Epithelial cell of prostate (primary cell): ENCODE data around the gene GON7.
"Not testable (repeated sequence)": the region's sequence is repeated elsewhere in the genome, so short reads cannot be mapped to it uniquely, and the experiment has no call there.

ENCODE experiments used
- DNase-seq: peaks from one replicate; pipeline ENCODE4 v3.0.0-alpha.2; 2011; ENCODE audit warnings: low read depth, low spot score
- H3K27ac ChIP-seq: fragments of 450-650 bp; 2 replicates; pipeline ENCODE4 v1.5.1; 2017; ENCODE audit warnings: mild to moderate bottlenecking

Gene GON7, protein sequence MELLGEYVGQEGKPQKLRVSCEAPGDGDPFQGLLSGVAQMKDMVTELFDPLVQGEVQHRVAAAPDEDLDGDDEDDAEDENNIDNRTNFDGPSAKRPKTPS

DNA sequence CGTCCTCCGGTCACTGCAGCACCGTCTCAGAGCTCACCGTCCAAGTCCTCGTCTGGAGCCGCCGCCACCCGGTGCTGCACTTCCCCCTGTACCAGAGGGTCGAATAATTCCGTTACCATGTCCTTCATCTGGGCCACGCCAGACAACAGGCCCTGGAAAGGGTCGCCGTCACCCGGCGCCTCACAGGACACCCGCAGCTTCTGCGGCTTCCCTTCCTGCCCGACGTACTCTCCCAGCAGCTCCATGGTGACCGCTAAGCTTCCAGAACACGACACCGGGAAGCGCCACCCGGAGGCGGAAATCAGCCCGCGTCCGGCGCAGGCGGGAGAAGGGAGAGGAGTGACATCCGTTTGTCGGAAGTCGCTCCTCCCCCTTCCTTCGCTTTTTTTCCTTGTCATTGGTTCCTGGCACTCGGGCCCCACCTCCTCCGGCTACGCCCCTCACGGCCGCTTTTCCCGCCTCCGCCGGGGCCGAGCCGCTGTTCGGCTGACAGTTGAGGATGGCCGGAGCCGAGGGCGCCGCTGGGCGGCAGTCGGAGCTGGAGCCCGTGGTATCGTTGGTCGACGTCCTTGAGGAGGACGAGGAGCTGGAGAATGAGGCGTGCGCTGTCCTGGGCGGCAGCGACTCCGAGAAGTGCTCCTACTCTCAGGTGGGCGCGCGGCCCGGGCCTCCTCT is at the start of gene GON7, which contains the start of gene UBR7:
TSS of gene GON7 (minus strand) at position 273 of the 675 bp plus-strand sequence. CDS start at position 245, 28 bp downstream.
TSS of gene UBR7 (plus strand) at position 464 of the 675 bp plus-strand sequence. CDS start at position 500, 36 bp downstream.
- H3K27ac ChIP-seq = peak within 1 kb of the TSS; percentile 66
- peak; percentile 90 for DNase-seq

DNA sequence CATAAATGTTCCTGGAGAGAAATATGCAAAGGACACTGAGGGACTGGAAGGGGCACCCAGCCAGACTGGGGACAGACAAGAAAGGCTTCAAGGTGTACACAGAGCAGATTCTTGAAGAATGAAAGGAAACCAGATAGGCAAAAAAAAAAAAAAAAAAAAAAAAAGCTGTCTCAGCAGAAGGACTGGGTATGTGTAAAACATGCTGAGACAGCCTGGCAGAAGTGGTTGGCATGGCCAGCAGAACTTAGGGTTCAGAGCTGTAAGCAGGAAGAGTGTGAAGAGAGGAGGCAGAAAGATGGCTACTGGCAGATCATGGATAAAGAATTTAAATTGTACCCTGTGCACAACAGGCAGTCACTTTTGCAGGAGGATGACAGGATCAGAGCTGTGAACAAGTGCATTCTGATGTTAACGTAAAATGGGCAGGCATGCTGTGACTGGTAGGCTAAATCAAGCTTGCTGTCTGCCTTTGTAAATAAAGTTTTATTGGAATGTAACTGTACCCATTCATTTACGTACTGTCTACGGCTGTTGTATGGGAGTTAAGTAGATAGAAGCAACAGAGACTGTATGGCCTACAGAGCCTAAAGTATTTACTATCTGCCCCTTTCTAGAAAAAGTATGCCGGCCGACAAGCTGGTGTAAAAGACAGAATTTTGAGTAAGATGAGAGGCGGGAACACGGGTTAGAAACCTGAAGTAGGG is 42.4 kb upstream of the GON7 start:
- DNase-seq = no peak
- H3K27ac ChIP-seq = no peak overlapping the region

GRCh38 chr14:93246534-93246933 is 39.7 kb upstream of the GON7 start:
- no peak for DNase-seq
- H3K27ac ChIP-seq = no peak overlapping the region

- H3K27ac ChIP-seq = no peak overlapping the region
- DNase-seq = no peak
Measured at GRCh38 chr14:93245764-93246420, 39.0 kb upstream of the GON7 start.

- peak overlapping the region; percentile 52 for H3K27ac ChIP-seq
- DNase-seq = no peak
Measured at GRCh38 chr14:93240678-93241000, 33.8 kb upstream of the GON7 start.

DNA sequence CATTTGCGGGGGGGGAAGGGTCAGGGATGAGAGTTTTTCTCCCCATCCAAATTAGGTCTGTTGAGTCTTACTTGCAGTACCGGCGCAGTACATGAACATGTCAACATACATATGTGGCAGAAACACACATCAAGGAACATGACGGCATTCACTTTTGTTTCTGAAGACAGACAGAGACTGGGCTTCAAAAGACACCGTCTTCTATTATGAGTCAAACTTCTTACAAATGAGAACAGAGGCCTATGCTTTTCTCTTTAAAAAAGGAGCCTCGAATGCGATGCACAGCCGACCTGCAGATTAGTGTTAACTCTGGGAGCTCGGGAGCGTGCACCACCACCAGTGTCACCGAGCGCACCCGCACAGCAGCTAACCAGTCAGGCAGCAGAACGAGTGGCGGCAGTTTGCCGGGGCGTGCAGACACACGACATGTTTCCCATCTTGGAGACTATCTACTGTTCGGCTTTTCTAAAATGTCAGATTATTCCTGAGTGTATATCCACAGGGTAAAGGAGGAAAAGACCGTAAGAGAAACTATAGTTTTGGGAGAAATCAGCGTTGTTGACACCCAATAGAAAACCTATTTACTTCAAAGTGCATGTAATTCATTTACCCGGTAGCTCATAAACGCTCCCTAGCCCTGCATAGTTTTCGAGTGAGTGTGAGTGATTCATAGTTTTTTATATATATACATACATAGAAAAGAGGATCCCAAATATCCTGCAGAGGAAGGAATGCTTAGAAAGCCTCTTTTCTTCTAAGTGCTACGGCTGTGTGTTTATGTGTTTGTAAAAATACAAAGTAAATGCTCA is 33.2 kb upstream of the GON7 start:
- H3K27ac ChIP-seq = peak overlapping the region; percentile 52
- no peak for DNase-seq

DNA sequence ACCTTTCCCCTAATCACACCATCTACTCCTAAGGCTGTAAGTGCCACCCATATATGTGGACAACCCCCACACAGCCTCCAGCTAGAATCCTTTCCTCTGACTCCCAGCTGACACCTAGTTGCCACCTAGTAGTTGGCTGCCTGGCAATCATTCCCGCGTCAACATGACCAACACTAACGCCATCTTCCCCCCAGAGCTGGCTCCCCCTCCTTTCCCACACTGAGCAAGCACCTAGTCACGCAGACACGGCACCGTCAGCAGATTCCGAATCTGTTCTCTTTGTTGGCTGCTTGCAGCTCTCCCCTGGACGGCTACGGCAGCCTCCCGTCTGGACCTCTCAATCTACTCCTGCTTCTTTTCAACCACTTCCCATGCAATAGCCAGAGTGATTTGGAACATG is 27.9 kb upstream of the GON7 start:
- peak overlapping the region; percentile 58 for H3K27ac ChIP-seq
- DNase-seq = peak; percentile 80

DNA sequence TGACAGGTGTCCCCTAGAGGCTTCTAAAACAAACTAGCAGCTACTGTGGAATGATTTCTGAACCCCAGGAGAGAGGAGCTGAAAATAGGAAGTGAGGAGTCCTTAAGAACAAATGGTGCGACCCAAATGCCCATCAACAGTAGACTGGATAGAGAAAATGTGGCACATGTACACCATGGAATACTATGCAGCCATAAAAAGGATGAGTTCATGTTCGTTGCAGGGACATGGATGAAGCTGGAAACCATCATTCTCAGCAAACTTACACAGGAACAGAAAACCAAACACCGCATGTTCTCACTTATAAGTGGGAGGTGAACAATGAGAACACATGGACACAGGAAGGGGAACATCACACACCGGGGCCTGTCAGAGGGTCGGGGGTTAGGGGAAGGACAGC is 26.2 kb upstream of the GON7 start:
- DNase-seq, H3K27ac ChIP-seq: not testable (repeated sequence)

DNA sequence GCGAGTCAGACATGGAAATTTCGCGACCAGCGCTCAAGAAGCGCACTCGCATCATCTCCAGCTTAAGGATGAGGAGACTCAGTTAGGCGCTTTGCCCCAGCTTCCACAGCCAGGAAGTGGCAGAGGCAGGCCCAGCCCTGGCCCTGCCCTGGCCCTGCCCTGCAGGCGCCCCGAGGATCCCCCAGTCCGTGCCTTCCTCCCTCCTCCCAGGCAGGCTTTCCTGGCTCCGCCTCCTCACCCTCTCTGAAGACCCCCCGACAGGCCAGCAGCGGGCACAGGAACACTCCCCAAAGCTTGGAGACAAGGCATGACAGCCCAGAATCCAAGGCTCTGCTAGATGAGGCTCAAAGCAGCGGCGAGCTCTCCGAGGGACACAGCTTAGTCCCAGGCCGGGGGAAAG is 25.3 kb upstream of the GON7 start:
- no peak for DNase-seq
- H3K27ac ChIP-seq = no peak overlapping the region

- no peak overlapping the region for H3K27ac ChIP-seq
- no peak for DNase-seq
Measured at GRCh38 chr14:93231129-93231979, 24.5 kb upstream of the GON7 start.

DNA sequence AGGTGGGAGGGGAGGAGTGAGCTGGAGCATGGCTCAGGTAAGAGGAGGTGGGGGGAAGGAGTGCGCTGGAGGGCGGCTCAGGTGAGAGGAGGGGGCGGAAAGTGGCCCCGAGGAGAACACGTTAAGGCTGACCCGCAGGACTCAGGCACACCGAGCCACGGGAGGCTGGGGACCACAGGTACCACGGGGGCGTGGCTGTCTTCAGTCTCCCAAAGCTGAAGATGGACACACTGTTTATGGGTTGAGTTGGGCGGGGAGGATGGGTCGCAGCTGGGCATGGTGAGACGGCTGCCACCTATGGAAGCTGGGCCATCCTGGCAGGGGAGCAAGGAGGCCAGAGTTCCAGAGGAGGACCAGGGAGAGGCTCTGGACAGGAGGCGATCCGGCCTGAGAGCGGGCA is 23.7 kb upstream of the GON7 start:
- H3K27ac ChIP-seq = no peak overlapping the region
- DNase-seq = no peak

GRCh38 chr14:93228550-93228949 is 21.7 kb upstream of the GON7 start:
- no peak for DNase-seq
- no peak overlapping the region for H3K27ac ChIP-seq

DNA sequence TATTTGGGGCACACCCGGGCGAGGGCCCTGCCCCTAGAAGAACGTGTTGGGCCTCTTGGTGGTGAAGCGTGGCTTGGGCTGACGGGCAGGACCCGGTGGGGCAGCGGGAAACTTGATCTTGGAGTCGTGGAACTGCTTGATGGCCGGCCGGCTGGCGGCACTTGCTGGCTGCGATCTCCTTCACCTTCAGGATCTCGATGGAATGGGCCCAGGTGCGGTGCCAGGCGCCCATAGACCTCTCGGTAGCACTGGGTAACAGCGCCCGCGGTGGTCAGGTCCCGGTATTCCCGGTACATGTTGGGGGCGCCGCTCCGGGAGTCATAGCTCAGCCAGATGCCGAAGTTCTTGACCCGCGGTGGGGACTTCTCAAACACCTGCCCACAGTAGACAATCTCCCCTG is 16.7 kb upstream of the GON7 start:
- no peak for DNase-seq
- H3K27ac ChIP-seq = no peak overlapping the region

DNA sequence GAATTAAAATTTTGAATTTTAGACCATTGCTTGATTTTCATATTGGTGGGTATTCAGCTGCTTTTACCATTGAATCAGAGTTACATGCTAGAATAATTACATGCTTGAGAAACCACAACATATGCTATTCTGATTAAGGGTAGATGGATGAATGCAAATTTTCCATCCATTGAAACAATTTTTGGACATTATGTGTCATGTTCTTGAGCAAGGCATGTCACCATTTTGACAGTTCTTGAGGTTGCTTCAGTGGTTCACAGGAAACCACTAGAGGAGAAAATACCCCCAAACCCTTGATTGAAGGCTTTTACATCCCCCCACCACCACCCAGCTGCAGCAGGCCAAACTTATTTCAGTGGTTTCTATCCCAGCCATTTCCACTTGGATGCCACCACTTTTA is 13.6 kb upstream of the GON7 start:
- DNase-seq = no peak
- no peak overlapping the region for H3K27ac ChIP-seq

- peak; percentile 36 for DNase-seq
- no peak overlapping the region for H3K27ac ChIP-seq
Measured at GRCh38 chr14:93219103-93219726, 12.3 kb upstream of the GON7 start.

DNA sequence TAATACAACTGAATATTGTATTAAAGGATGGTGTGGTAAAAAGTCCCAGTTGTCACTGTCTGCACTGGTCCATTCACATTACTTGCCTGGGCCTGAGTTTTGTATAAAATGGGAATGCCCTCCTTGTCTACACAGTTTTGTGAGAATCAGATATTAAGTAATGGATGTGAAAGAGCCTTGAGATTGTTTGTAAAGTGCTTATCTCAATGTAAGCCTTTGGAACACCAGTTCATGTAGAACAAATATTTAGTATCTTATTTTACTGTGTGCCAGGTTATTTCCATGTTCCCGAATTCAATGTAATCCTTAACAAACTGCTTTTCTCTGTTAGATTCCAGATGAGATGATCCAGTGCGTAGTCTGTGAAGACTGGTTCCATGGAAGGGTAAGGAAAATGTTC is 7.7 kb upstream of the GON7 start:
- no peak overlapping the region for H3K27ac ChIP-seq
- no peak for DNase-seq

- H3K27ac ChIP-seq = no peak overlapping the region
- no peak for DNase-seq
Measured at GRCh38 chr14:93212432-93212831, 5.6 kb upstream of the GON7 start.

GRCh38 chr14:93207468-93208308 is 823 bp upstream of the GON7 start:
- peak overlapping the region; percentile 66 for H3K27ac ChIP-seq

More at GRCh38 chr14:93207468-93208308, 823 bp upstream of the GON7 start:
- no peak for DNase-seq
